ENCODE measurements around the gene CDH4. TPM values are rescaled to one million over a fixed set of nuclear protein-coding genes. Genes with fewer than 3 reads are reported as not detected.

The CDH4 gene
- total and polyA plus RNA-seq, 9 of the 15 experiments (the other 6 are each of a cell fraction or from before 2014, with no cell fraction given): 0.04 TPM; not detected in 8

DNA sequence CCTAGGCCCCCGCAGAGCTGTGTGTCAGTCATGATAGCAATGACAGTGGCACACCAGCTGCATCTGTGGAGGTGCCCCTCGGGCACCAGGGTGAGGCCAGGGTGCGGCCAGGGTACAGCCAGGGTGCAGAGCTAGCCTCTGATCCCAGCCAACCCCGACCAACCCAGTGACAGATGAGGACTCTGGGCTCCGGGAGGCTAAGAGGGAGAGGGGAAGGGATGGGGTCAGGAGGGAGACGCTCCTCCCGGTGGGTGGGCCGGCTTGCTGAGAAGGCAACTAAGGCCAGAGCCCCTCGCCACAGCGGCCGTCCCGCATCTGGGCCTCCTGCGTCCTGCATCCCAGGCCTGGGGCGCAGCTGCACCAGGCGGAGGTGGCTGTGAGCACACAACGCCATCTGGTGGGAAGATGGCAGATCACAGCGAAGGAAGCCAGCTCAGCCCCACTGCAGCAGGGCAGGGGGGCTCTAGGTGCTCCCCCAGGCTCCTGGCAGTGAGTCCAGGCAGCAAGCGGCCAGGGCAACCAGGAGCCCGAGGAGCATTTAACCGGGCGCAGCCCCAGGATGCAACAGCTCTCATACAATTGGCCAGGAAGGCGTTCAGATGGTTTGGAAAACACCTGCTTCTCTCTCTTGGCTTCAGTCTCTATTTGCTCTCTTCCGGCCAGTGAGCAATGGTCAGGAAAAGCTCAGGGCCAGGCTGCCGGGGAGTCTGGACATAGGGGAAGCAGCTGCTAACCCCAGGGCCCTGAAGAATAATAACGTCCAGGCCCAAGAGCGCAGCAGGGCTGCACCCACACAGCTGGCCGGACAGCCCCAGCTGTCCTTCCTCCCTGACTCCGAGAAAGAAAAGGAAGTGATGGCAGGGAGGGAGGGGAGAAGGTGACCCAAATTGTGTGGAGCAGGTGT is 644.2 kb downstream of the CDH4 start:
- H3K36me3 ChIP-seq (ENCODE audit: control insufficient read depth, insufficient read depth, low read length): no peaks in the 10 kb centered on the region
- no peak overlapping the region for H2AFZ ChIP-seq (ENCODE audit: low read depth, low read length)
- intact Hi-C loops (cut with micrococcal nuclease): no loop called here
- 3% methylated on average over 27 of the region's 28 CpGs for WGBS (ENCODE audit: insufficient coverage, low coverage, missing lambda C conversion rate)
- in situ Hi-C loops (cut with MboI): loop anchor here (25.0 kb wide), 1 partner anchor 1684 kb away; no protein-coding TSS in a partner anchor
- peak; percentile 78 for FAIRE-seq
- ChIA-PET CTCF (ENCODE audit: low intra/inter-chr PET ratio) (no interaction called here), POLR2A (no interaction called here)
- peak; percentile 97 for ATAC-seq
- peaks cover 11 to 54% of the 10 kb centered on the region in 2 experiments; a peak in 4 of 5 replicates for H3K27me3 ChIP-seq (ENCODE audit: control insufficient read depth in 2 of 2, insufficient read depth in 2 of 2, low read length in 2 of 2)
- H3K4me2 ChIP-seq (ENCODE audit: insufficient read depth, low read length): no peak overlapping the region
- no peaks in the 10 kb centered on the region for H3K9me1 ChIP-seq (ENCODE audit: control insufficient read depth, insufficient read depth, low read length)
- H4K20me1 ChIP-seq (replicated peaks; ENCODE audit: control insufficient read depth, insufficient read depth, low read length): peaks cover 15% of the 10 kb centered on the region; the same call in 1 of the 2 replicates
- no peak overlapping the region for H3K9ac ChIP-seq (ENCODE audit: insufficient read depth in 1 of 2, low read depth in 2 of 2, low read length in 2 of 2)
- peak; percentile 61 to 82 (median 78) for DNase-seq (ENCODE audit: extremely low read depth in 1 of 4, low spot score in 3 of 4)
- no peaks in the 10 kb centered on the region for H3K79me2 ChIP-seq (ENCODE audit: control insufficient read depth, insufficient read depth, low read length)
- no peak overlapping the region for H3K27ac ChIP-seq (ENCODE audit: extremely low read depth, low read depth, low read length)
- H3K9me3 ChIP-seq (replicated peaks; ENCODE audit: control insufficient read depth, insufficient read depth, low read depth, low read length): no peaks in the 10 kb centered on the region
- no peak overlapping the region for H3K4me3 ChIP-seq
- BruUV-seq (replicated peaks): no TSS peak
- peaks cover 0 to 7% of the 10 kb centered on the region in 2 experiments; a peak in 2 of 5 replicates for H3K4me1 ChIP-seq (replicated peaks in 1 of 2; ENCODE audit: control insufficient read depth in 2 of 2, insufficient read depth in 2 of 2, low read length in 2 of 2)
- TF ChIP-seq HDGF (IDR thresholded peaks at IDR 0.05): no peak
- no peak for TF ChIP-seq PHB (CRISPR knock-in tag; IDR thresholded peaks at IDR 0.05)
- TF ChIP-seq RBM39 (optimal IDR thresholded peaks at IDR 0.05; ENCODE audit: low read depth, low read length): no peak
- no peak for TF ChIP-seq XRCC5 (IDR thresholded peaks at IDR 0.05; ENCODE audit: low read depth, low read length)
- TF ChIP-seq YBX1 (IDR thresholded peaks at IDR 0.05): no peak
- TF ChIP-seq CCNT2 (IDR thresholded peaks at IDR 0.05; ENCODE audit: borderline replicate concordance, extremely low read depth, insufficient read length, low read depth, low read length): no peak
- TF ChIP-seq, protein P1, sequence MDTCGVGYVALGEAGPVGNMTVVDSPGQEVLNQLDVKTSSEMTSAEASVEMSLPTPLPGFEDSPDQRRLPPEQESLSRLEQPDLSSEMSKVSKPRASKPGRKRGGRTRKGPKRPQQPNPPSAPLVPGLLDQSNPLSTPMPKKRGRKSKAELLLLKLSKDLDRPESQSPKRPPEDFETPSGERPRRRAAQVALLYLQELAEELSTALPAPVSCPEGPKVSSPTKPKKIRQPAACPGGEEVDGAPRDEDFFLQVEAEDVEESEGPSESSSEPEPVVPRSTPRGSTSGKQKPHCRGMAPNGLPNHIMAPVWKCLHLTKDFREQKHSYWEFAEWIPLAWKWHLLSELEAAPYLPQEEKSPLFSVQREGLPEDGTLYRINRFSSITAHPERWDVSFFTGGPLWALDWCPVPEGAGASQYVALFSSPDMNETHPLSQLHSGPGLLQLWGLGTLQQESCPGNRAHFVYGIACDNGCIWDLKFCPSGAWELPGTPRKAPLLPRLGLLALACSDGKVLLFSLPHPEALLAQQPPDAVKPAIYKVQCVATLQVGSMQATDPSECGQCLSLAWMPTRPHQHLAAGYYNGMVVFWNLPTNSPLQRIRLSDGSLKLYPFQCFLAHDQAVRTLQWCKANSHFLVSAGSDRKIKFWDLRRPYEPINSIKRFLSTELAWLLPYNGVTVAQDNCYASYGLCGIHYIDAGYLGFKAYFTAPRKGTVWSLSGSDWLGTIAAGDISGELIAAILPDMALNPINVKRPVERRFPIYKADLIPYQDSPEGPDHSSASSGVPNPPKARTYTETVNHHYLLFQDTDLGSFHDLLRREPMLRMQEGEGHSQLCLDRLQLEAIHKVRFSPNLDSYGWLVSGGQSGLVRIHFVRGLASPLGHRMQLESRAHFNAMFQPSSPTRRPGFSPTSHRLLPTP (IDR thresholded peaks at IDR 0.05; ENCODE audit: borderline replicate concordance, extremely low read depth, insufficient read length): no peak
- TF ChIP-seq ZKSCAN1 (IDR thresholded peaks at IDR 0.05; ENCODE audit: low read depth, low read length): no peak
- peak; percentile 80; the same call in 1 of the 2 replicates for TF ChIP-seq STAG1 (CRISPR knock-in tag; IDR thresholded peaks at IDR 0.05; ENCODE audit: borderline replicate concordance)
- TF ChIP-seq CHCHD3 (CRISPR knock-in tag; IDR thresholded peaks at IDR 0.05): no peak
- TF ChIP-seq CREM (IDR thresholded peaks at IDR 0.05; ENCODE audit: low read depth): 0 out of 2 replicates have a peak, but pooled peaks have one; percentile 18
- TF ChIP-seq GATAD2B (IDR thresholded peaks at IDR 0.05; ENCODE audit: borderline replicate concordance): no peak
- TF ChIP-seq JUND (IDR thresholded peaks at IDR 0.05; ENCODE audit: borderline replicate concordance, low read depth, low read length): 0 out of 2 replicates have a peak, but pooled peaks have one; percentile 5
- no peak for TF ChIP-seq JUND (tag; IDR thresholded peaks at IDR 0.05; ENCODE audit: borderline replicate concordance, low read depth, low read length)
- 0 out of 4 replicates have a peak, but pooled peaks of 1 of the 2 experiments have one; percentile 12 for TF ChIP-seq NRF1 (conservative IDR thresholded peaks at IDR 0.05 in 1 of 2, IDR thresholded peaks at IDR 0.05 in 1 of 2)
- TF ChIP-seq ZNF586 (CRISPR knock-in tag; conservative IDR thresholded peaks at IDR 0.05): no peak
- TF ChIP-seq RCOR1 (IDR thresholded peaks at IDR 0.05; ENCODE audit: borderline replicate concordance in 1 of 2, low read depth in 2 of 2, low read length in 2 of 2): 0 out of 4 replicates have a peak, but pooled peaks of 1 of the 2 experiments have one; percentile 24
- TF ChIP-seq, protein P2, sequence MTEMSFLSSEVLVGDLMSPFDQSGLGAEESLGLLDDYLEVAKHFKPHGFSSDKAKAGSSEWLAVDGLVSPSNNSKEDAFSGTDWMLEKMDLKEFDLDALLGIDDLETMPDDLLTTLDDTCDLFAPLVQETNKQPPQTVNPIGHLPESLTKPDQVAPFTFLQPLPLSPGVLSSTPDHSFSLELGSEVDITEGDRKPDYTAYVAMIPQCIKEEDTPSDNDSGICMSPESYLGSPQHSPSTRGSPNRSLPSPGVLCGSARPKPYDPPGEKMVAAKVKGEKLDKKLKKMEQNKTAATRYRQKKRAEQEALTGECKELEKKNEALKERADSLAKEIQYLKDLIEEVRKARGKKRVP (CRISPR knock-in tag; IDR thresholded peaks at IDR 0.05): no peak
- TF ChIP-seq SMAD3 (CRISPR knock-in tag; conservative IDR thresholded peaks at IDR 0.05): no peak
